Measurements from ENCODE around the gene ETNK2. TPM values are rescaled to one million over a fixed set of nuclear protein-coding genes. Genes with fewer than 3 reads are reported as not detected.

Gene ETNK2
- polyA plus RNA-seq, 3 donors = 24.2 to 27.6 (median 25.0) TPM

DNA sequence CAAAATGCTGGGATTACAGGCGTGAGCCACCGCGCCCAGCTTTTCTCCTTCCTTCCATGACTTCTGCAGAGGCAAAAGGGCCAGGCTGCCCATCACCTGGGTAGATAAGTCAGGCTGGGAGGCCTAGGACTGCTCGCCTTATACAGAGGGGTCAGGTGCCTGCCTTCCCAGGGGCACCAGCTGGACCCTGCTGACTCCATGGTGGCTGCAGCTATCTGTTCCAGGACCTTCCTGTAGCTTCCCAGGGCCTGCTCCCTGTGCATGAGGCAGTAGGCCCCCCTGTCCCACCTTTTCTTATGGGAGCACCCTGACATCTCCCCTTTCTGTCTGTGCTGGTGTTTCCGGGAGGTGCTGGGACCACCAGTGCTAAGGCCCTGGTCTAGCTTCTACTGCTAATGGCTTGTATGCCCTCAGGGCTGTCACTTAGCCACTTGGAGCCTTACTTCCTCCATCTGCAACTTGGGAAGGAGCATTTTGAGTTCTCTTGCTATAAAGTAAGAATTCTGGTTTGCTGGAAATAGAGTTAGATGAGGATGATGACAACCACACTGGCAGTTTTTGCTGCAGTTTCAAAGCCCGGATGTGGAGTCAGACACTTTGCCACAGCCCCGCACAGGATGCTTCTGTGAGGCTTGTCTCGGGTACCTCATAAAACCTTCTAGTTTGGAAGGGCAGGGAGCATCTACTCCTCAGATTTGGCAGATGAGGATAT lies 64.5 kb downstream of the ETNK2 start:
- DNase-seq (ENCODE audit: low read depth in 3 of 3, low spot score in 2 of 3) = no peak

DNA sequence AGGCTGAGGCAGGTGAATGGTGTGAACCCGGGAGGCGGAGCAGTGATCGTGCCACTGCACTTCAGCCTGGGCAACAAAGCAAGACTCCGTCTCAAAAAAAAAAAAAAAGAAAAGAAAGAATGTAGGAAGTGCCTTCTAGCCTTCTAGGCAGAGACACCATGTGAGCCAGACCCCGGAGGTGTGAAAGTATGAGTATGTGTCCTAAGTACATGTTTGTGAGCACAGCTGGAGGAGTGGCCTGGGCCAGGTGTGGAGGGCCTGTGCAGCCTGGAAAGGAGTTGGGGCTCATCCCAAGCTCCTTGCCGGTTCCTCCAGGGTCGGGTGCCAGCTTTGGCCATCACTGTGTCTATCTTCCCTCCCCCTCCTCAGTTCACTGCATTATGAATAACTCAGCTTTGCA lies 66.0 kb downstream of the ETNK2 start:
- no peak for DNase-seq (ENCODE audit: low read depth in 3 of 3, low spot score in 2 of 3)

DNA sequence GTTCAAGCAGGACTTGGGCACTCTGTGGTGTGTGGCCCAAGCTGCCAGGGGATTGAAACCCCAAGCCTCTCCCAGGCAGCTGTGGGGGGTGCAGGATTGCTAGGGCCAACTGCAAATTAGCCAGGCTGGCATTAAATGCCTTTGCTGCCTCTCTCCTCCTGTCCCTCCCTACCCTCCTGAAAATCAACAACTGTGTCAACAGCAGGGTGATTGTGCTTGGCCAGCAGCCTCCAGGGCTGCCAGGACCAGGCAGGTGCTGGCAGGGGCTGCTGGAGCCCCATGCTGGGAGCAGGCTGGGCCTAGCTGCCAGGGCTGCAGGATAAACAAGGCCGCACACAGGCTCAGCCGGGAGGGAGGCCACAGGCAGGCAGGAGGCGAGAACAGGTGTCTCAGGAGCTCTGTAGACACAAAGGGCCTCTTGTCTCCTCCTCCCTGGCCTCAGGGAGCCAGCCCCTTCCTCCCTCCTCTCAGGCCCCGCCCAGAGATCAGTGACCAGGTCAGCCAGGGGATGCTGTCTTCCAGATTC lies 67.5 kb downstream of the ETNK2 start:
- DNase-seq (ENCODE audit: low read depth in 3 of 3, low spot score in 2 of 3) = no peak

DNA sequence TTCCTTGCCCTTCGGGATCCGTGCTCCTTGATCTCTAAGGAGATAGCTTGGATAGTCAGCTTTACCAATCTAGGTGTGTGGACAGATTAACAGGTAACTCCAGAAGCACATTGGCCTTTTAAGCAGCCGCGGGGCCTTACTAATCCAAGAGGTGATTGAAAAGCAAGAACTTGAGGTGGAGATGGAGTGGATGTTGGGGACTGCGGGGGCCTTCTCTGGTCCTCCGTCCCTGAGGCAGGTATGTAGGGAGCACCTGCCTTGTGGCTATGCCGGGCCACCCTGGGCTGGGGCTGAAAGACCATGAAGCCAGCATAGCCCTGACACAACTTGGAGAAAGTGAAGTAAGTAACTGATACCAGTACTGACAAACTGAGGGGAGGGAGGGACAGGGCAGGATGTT lies 68.4 kb downstream of the ETNK2 start:
- no peak for DNase-seq (ENCODE audit: low read depth in 3 of 3, low spot score in 2 of 3)

DNA sequence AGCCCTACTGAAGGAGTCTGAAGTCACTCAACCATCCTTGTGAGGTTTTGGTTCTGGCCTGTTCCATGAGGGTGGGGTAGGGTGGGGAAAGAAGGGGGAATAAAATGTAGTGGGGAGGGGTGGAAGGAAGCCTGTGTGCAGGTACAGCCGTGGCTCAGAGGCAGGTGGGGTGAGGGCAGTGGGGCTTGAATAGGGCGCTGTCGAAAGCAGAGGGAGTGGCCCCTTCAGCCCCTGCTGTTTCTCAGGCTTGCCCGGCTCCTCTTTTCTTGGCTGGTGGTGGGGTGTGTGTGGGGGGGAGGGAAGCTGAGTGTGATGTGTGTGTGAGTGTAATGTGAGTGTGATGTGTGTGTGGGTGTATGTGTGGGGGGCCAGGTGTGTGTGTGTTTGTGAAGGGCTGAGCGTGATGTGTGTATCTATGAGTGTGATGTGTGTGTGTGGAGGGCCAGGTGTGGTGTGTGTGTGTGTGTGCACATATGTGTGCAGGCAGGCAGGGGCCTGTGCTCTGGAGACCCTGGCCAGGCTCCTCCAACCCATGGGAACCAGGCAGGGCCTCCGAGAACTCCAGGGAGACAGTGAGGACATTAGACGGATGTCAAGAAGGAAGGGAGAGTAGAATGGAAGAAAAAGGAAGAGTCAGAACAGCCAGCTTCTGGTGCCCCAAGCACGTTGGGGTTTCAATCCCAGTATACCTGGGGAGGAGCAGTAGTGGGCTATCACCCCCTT lies 69.9 kb downstream of the ETNK2 start:
- no peak for DNase-seq (ENCODE audit: low read depth in 3 of 3, low spot score in 2 of 3)

DNA sequence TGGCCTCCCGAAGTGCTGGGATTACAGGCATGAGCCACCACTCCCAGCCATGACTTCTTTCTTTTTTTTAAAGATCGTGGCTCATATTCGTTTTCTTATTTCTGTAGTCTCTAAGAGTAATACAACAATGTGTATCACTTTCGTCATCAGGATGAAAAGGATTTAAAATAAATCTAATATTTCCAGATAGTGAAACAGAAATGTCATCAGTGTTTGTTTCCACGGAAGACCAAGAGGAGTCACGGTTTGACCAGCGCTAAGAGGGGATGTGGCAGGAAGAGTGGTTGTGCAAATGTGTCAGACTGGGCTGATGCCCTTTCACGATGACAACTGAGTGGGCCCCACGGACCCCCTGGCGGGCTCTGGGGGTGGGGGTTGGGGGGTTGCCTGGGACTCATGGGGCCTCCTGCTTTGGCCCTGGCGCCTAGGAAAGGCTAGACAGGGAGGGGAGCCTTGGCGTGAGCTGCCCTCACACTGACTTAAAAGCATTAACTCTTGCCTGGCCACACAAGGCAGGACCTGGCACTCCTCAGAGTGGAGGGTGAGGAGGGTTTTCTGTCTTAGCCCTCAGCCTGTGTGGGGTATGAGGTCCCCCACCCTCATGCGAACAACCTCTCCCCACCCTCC lies 70.6 kb downstream of the ETNK2 start:
- DNase-seq (ENCODE audit: low read depth in 3 of 3, low spot score in 2 of 3) = no peak

Other genes starting within 250 kb of the ETNK2 start
- gene SOX13, start 78.9 kb downstream of the ETNK2 start, polyA plus RNA-seq (ENCODE audit: insufficient read length in 3 of 3) = 10 to 100 TPM; 37.9 to 40.9 (median 40.6) TPM
- 100 to 1,000 TPM in 2 of 3 donors, 10 to 100 TPM in 1; 64.3 to 197 (median 111) TPM for gene REN, start 14.3 kb upstream of the ETNK2 start, polyA plus RNA-seq (ENCODE audit: insufficient read length in 3 of 3)
- 1 to 10 TPM in 2 of 3 donors, under 1 TPM in 1; 0.35 to 1.4 (median 1.3) TPM for gene KISS1, start 44.4 kb upstream of the ETNK2 start, polyA plus RNA-seq (ENCODE audit: insufficient read length in 3 of 3)
- 1 to 10 TPM; 2.8 to 4.1 (median 3.7) TPM for gene GOLT1A, start 61.9 kb upstream of the ETNK2 start, polyA plus RNA-seq (ENCODE audit: insufficient read length in 3 of 3)
- 10 to 100 TPM; 37.8 to 45.2 (median 39.7) TPM for gene PLEKHA6, start 207.9 kb upstream of the ETNK2 start, polyA plus RNA-seq (ENCODE audit: insufficient read length in 3 of 3)

All from right renal cortex interstitium (tissue), 3 donors.